Adrenal gland (tissue), 5 donors: Measurements from ENCODE around the gene HS3ST5.

ENCODE experiments used
- POLR2A ChIP-seq, 2 donors: fragments of 450-650 bp; IDR thresholded peaks; one replicate each; pipeline ENCODE4 v1.6.1; 2017; ENCODE audit warnings: antibody characterized with exemption in 2 of 2, mild to moderate bottlenecking in 2 of 2, moderate library complexity in 1 of 2
- TF ChIP-seq, protein P1 (sequence below), 6 experiments: fragments of 450-650 bp in 4 of 6; fragments of 200-600 bp in 2 of 6; sonication (generic) in 1 of 6; IDR thresholded peaks; 1 replicate in 5 of 6; 2 replicates in 1 of 6; pipeline versions ENCODE4 v1.5.1 to v1.8.0; 2016 to 2021; ENCODE audit warnings: antibody characterized with exemption in 6 of 6, mild to moderate bottlenecking in 2 of 6, moderate library complexity in 1 of 6
- donor health status: DM: no; HTN: no; CAD: no.

DNA sequence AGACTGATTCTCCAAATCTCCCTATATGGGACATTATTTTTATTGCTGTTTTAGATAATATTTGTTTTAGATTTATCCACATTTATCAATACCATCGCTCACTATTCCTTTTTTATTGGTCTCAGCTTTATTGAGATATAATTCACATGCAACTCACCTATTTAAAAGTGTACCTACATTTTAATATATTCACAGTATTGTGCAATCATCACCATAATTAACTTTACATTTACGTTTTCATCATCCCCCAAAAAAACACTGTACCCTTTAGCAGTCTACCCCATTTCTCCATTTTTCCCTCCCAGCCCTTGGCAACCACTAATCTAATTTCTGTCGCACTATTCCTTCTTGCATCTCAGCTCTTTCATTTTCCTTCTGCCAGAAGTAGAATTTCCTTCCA, 261.1 kb downstream of the HS3ST5 start:
- TF ChIP-seq, protein P1, sequence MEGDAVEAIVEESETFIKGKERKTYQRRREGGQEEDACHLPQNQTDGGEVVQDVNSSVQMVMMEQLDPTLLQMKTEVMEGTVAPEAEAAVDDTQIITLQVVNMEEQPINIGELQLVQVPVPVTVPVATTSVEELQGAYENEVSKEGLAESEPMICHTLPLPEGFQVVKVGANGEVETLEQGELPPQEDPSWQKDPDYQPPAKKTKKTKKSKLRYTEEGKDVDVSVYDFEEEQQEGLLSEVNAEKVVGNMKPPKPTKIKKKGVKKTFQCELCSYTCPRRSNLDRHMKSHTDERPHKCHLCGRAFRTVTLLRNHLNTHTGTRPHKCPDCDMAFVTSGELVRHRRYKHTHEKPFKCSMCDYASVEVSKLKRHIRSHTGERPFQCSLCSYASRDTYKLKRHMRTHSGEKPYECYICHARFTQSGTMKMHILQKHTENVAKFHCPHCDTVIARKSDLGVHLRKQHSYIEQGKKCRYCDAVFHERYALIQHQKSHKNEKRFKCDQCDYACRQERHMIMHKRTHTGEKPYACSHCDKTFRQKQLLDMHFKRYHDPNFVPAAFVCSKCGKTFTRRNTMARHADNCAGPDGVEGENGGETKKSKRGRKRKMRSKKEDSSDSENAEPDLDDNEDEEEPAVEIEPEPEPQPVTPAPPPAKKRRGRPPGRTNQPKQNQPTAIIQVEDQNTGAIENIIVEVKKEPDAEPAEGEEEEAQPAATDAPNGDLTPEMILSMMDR (IDR thresholded peaks at IDR 0.05): no peak
- no peak for TF ChIP-seq POLR2A (IDR thresholded peaks at IDR 0.05)
